Erythroblast (primary cell): ENCODE data around the gene NFATC1.

Source experiments
- GATA1 ChIP-seq: IDR thresholded peaks from 2 replicates; pipeline ENCODE4 v1.6.1; 2011; ENCODE audit warnings: low read depth, mild to moderate bottlenecking, control low read depth, low read length, moderate library complexity
- POLR2A ChIP-seq: IDR thresholded peaks from 2 replicates; pipeline ENCODE4 v1.6.1; 2011; ENCODE audit warnings: mild to moderate bottlenecking, low read length

- no peak for TF ChIP-seq POLR2A
- TF ChIP-seq GATA1, result no peak
Measured at GRCh38 chr18:79410731-79411613, 15.2 kb downstream of the NFATC1 start.
